ENCODE data around the gene HYAL1. TPM values are rescaled to one million over a fixed set of nuclear protein-coding genes. Genes with fewer than 3 reads are reported as not detected.

Gene HYAL1
- total and polyA plus RNA-seq, 4 donors, result 1.6 to 51.2 (median 26.2) TPM

DNA sequence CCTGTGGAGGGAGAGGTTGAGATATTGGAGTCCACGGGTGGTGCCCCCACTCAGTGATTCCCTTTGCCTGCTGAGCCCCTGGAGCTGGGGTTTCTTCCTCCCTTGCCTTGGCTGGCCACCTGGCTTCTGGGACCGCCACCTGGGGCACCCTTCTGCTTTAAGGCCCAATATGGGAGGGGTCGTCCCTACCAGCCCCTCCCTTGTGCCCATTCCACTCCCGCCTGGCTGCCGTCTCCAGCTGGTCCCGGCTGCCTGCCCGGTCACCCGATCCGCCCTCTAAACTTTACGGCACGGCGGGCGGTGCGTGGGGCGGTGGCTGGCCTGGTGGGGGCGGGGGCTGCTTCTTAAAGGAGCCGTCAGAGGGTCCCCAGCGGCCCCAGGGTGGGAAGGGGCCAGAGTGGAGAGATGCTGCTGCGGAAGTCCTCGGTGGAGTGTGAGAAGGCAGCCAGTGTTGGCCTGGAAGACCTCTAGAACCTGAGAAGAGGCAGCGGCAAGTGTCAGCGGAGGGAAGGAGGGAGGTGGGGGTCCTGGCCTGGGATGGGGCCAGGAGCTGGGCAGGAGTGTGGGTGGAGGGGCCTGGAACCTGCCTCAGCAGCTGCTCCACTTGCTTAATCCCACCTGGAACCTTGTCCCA lies 36.0 kb downstream of the HYAL1 start:
- peaks cover 0 to 68% (median 28%) of the 10 kb centered on the region in 5 donors for H3K4me1 ChIP-seq (ENCODE audit: control insufficient read depth in 5 of 5, insufficient read depth in 5 of 5, low read length in 5 of 5)
- H3K27me3 ChIP-seq (ENCODE audit: control insufficient read depth in 3 of 3, insufficient read depth in 3 of 3, low read length in 2 of 3), result no peaks in the 10 kb centered on the region
- peaks cover 0 to 1% (median 0%) of the 10 kb centered on the region in 4 donors for H3K36me3 ChIP-seq (ENCODE audit: control insufficient read depth in 4 of 4, insufficient read depth in 4 of 4, low read length in 4 of 4)
- DNase-seq (peak; percentile 53 to 69 (median 63)), ATAC-seq (ENCODE audit: insufficient read depth, low FRiP score) (no peak)
- no peak for TF ChIP-seq CTCF (IDR thresholded peaks at IDR 0.05; ENCODE audit: control extremely low read depth, extremely low read depth)
- H3K27ac ChIP-seq (ENCODE audit: low read depth in 1 of 2, low read length in 1 of 2), result peak overlapping the region; percentile 91 to 93
- H3K9me3 ChIP-seq (ENCODE audit: control insufficient read depth in 4 of 4, insufficient read depth in 3 of 4, low read length in 3 of 4), result no peaks in the 10 kb centered on the region
- WGBS, 2 donors, result 13 to 15% methylated on average over 22 of the region's 22 CpGs
- peak overlapping the region in 1 of 2 donors; percentile 47 for H3K9ac ChIP-seq (ENCODE audit: insufficient read depth in 1 of 2, low read length in 2 of 2)
- peak overlapping the region; percentile 23 for H3K4me3 ChIP-seq

GRCh38 chr3:50266836-50267235 lies 36.5 kb downstream of the HYAL1 start:
- DNase-seq (peak in 1 of 3 donors; percentile 16), ATAC-seq (ENCODE audit: insufficient read depth, low FRiP score) (no peak)
- H3K9ac ChIP-seq (ENCODE audit: insufficient read depth in 1 of 2, low read length in 2 of 2), result peak overlapping the region in 1 of 2 donors; percentile 47
- H3K4me1 ChIP-seq (ENCODE audit: control insufficient read depth in 5 of 5, insufficient read depth in 5 of 5, low read length in 5 of 5), result peaks cover 0 to 68% (median 28%) of the 10 kb centered on the region in 5 donors
- peak overlapping the region; percentile 91 to 93 for H3K27ac ChIP-seq (ENCODE audit: low read depth in 1 of 2, low read length in 1 of 2)
- 52 to 63% methylated on average over 7 of the region's 7 CpGs for WGBS, 2 donors
- no peak overlapping the region for H3K4me3 ChIP-seq
- no peaks in the 10 kb centered on the region for H3K27me3 ChIP-seq (ENCODE audit: control insufficient read depth in 3 of 3, insufficient read depth in 3 of 3, low read length in 2 of 3)
- TF ChIP-seq CTCF (IDR thresholded peaks at IDR 0.05; ENCODE audit: control extremely low read depth, extremely low read depth), result no peak
- H3K9me3 ChIP-seq (ENCODE audit: control insufficient read depth in 4 of 4, insufficient read depth in 3 of 4, low read length in 3 of 4), result no peaks in the 10 kb centered on the region
- peaks cover 0 to 1% (median 0%) of the 10 kb centered on the region in 4 donors for H3K36me3 ChIP-seq (ENCODE audit: control insufficient read depth in 4 of 4, insufficient read depth in 4 of 4, low read length in 4 of 4)

DNA sequence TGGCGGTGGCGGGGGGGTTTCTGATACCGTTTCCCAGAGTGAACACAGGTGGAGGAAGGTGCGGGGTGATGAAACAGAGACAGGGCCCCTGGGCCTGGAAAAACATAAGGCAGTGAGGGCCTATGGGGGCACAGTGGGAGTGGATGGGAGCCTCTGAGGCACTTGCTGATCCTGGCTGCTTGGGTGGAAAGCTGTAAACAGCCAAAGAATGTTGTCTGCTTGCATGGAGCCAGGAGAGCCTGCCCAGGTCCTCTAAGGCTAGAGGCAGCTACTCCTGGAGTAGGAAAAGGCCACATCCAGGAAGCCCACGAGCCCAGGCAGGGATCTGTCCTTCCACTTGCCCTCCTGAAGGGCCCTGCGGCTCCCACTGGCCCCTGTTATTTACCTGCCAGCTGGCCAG lies 37.4 kb downstream of the HYAL1 start:
- Histone ChIP-seq H3K27ac (ENCODE audit: low read depth in 1 of 2, low read length in 1 of 2) (peak overlapping the region; percentile 91 to 93), H3K27me3 (ENCODE audit: control insufficient read depth in 3 of 3, insufficient read depth in 3 of 3, low read length in 2 of 3) (no peaks in the 10 kb centered on the region), H3K9me3 (ENCODE audit: control insufficient read depth in 4 of 4, insufficient read depth in 3 of 4, low read length in 3 of 4) (no peaks in the 10 kb centered on the region), H3K4me3 (no peak overlapping the region), H3K36me3 (ENCODE audit: control insufficient read depth in 4 of 4, insufficient read depth in 4 of 4, low read length in 4 of 4) (no peaks in the 10 kb centered on the region), H3K4me1 (ENCODE audit: control insufficient read depth in 5 of 5, insufficient read depth in 5 of 5, low read length in 5 of 5) (peaks cover 0 to 74% (median 30%) of the 10 kb centered on the region in 5 donors), H3K9ac (ENCODE audit: insufficient read depth in 1 of 2, low read length in 2 of 2) (peak overlapping the region in 1 of 2 donors; percentile 32)
- 76% methylated on average over 6 of the region's 6 CpGs for WGBS, 2 donors
- no peak for TF ChIP-seq CTCF (IDR thresholded peaks at IDR 0.05; ENCODE audit: control extremely low read depth, extremely low read depth)
- peak in 1 of 3 donors; percentile 14 for DNase-seq
- no peak for ATAC-seq (ENCODE audit: insufficient read depth, low FRiP score)
